ENCODE results near the gene OR14I1. TPM values are rescaled to one million over a fixed set of nuclear protein-coding genes. Genes with fewer than 3 reads are reported as not detected.
"Not testable (repeated sequence)": the region's sequence is repeated elsewhere in the genome, so short reads cannot be mapped to it uniquely, and the experiment has no call there.

OR14I1 gene
- total RNA-seq, 1 donor from 2014 or later: not detected

GRCh38 chr1:248703674-248704073, 1.1 kb upstream of the OR14I1 start:
- Mint-ChIP-seq H3K9me3 (no peaks in the 10 kb centered on the region), H3K36me3 (ENCODE audit: low read depth) (no peaks in the 10 kb centered on the region), H3K4me3 (no peak overlapping the region), H3K4me1 (no peaks in the 10 kb centered on the region), H3K27ac (no peak overlapping the region), H3K27me3 (no peaks in the 10 kb centered on the region)
- no peak for DNase-seq
- intact Hi-C loops (cut with micrococcal nuclease): no loop called here

DNA sequence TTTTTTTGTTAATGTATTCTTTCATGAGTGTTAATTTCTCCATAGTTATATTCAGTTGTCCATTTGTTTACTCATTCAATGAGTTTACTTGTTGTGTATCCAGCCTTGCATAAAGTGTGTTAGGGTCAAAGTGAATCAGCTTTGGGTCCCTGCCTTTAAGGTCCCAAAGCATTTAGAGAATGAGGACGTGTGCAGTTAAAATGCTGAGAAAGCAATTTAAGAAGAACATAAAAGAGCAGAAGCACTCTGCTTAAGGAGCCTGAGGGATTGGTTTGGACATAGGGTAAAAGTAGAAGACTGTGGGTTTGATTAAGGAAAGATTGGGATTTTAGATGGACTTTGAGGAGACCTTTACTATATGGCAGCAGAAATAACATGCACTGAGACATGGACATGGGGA, 3.5 kb downstream of the OR14I1 start:
- Mint-ChIP-seq H3K4me3 (no peak overlapping the region), H3K27me3 (no peaks in the 10 kb centered on the region), H3K4me1 (no peaks in the 10 kb centered on the region), H3K9me3 (no peaks in the 10 kb centered on the region), H3K27ac (no peak overlapping the region), H3K36me3 (ENCODE audit: low read depth) (no peaks in the 10 kb centered on the region)
- intact Hi-C loops (cut with micrococcal nuclease): no loop called here
- DNase-seq: no peak

GRCh38 chr1:248697907-248698306, 4.7 kb downstream of the OR14I1 start:
- Mint-ChIP-seq H3K4me3 (no peak overlapping the region), H3K4me1 (no peaks in the 10 kb centered on the region), H3K36me3 (ENCODE audit: low read depth) (no peaks in the 10 kb centered on the region), H3K27ac (no peak overlapping the region), H3K27me3 (no peaks in the 10 kb centered on the region), H3K9me3 (no peaks in the 10 kb centered on the region)
- intact Hi-C loops (cut with micrococcal nuclease): no loop called here
- no peak for DNase-seq

GRCh38 chr1:248696774-248697173, 5.8 kb downstream of the OR14I1 start:
- Mint-ChIP-seq H3K36me3 (ENCODE audit: low read depth) (no peaks in the 10 kb centered on the region), H3K4me1 (no peaks in the 10 kb centered on the region), H3K27ac (no peak overlapping the region), H3K9me3 (peaks cover 5% of the 10 kb centered on the region), H3K27me3 (no peaks in the 10 kb centered on the region), H3K4me3 (no peak overlapping the region)
- intact Hi-C loops (cut with micrococcal nuclease): no loop called here
- no peak for DNase-seq

DNA sequence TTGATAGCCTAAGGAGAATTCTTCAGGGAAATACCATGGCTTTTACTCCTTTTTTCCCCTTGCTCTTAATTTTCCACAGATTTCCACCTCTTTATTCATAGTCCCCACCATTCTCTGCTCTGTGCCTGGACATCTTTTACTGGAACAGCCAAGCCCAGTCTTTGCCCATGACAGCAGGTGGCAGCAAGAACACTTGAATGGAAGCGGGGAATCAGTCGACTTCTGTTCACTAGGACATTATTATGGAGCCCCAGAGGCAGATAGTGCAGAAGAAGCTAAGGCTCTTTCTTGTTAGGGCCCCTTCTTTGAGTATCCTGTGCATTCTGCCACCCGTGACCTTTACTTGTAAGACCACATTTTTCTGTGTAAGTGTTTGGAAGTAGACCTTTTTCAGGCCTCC, 6.3 kb downstream of the OR14I1 start:
- H3K27ac Mint-ChIP-seq: no peak overlapping the region
- no peaks in the 10 kb centered on the region for H3K27me3 Mint-ChIP-seq
- peaks cover 5% of the 10 kb centered on the region for H3K9me3 Mint-ChIP-seq
- no peaks in the 10 kb centered on the region for H3K36me3 Mint-ChIP-seq (ENCODE audit: low read depth)
- H3K4me1 Mint-ChIP-seq: no peaks in the 10 kb centered on the region
- intact Hi-C loops (cut with micrococcal nuclease): no loop called here
- no peak for DNase-seq
- H3K4me3 Mint-ChIP-seq: no peak overlapping the region

GRCh38 chr1:248695451-248696132, 7.0 kb downstream of the OR14I1 start:
- Mint-ChIP-seq H3K36me3 (ENCODE audit: low read depth) (no peaks in the 10 kb centered on the region), H3K27ac (no peak overlapping the region), H3K4me1 (no peaks in the 10 kb centered on the region), H3K4me3 (no peak overlapping the region), H3K27me3 (no peaks in the 10 kb centered on the region), H3K9me3 (peaks cover 5% of the 10 kb centered on the region)
- no peak for DNase-seq
- intact Hi-C loops (cut with micrococcal nuclease): no loop called here

GRCh38 chr1:248691567-248692155, 10.9 kb downstream of the OR14I1 start:
- Mint-ChIP-seq H3K27ac (no peak overlapping the region), H3K36me3 (ENCODE audit: low read depth) (no peaks in the 10 kb centered on the region), H3K27me3 (no peaks in the 10 kb centered on the region), H3K4me3 (no peak overlapping the region), H3K4me1 (peaks cover 4% of the 10 kb centered on the region), H3K9me3 (peaks cover 5% of the 10 kb centered on the region)
- intact Hi-C loops (cut with micrococcal nuclease): no loop called here
- no peak for DNase-seq

- peaks cover under 1% of the 10 kb centered on the region for H3K27me3 Mint-ChIP-seq
- H3K4me1 Mint-ChIP-seq: peaks cover 4% of the 10 kb centered on the region
- no peak overlapping the region for H3K4me3 Mint-ChIP-seq
- no peak for DNase-seq
- no peaks in the 10 kb centered on the region for H3K36me3 Mint-ChIP-seq (ENCODE audit: low read depth)
- H3K9me3 Mint-ChIP-seq: peaks cover 5% of the 10 kb centered on the region
- no peak overlapping the region for H3K27ac Mint-ChIP-seq
- intact Hi-C loops (cut with micrococcal nuclease): no loop called here
These were observed 13.9 kb downstream of the OR14I1 start for GRCh38 chr1:248688527-248689298.

DNA sequence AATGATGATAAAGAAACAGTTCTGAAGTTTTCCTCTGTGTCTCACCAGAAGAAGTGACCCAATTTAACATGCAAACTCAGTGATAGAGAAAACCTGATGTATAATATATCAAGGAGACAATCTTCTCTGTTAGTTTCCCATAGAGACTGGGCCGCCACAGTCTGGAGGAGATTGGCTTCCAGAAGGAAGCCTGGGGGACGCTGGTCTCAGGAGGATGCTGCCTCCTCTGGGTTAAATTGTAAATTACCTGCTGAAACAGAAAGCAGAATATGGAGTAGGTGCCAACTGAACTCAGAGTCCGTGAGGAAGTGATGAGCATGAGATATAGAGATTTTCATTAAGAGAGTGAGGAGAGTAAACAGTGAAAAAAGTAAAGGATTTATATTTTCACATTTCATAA, 15.8 kb downstream of the OR14I1 start:
- no peaks in the 10 kb centered on the region for H3K36me3 Mint-ChIP-seq (ENCODE audit: low read depth)
- H3K27ac Mint-ChIP-seq: no peak overlapping the region
- peaks cover 3% of the 10 kb centered on the region for H3K27me3 Mint-ChIP-seq
- H3K4me1 Mint-ChIP-seq: peaks cover 4% of the 10 kb centered on the region
- H3K9me3 Mint-ChIP-seq: no peaks in the 10 kb centered on the region
- intact Hi-C loops (cut with micrococcal nuclease): loop anchor here (1.0 kb wide), 1 partner anchor 283 kb away; no protein-coding TSS in a partner anchor
- no peak overlapping the region for H3K4me3 Mint-ChIP-seq
- DNase-seq: peak; percentile 78

DNA sequence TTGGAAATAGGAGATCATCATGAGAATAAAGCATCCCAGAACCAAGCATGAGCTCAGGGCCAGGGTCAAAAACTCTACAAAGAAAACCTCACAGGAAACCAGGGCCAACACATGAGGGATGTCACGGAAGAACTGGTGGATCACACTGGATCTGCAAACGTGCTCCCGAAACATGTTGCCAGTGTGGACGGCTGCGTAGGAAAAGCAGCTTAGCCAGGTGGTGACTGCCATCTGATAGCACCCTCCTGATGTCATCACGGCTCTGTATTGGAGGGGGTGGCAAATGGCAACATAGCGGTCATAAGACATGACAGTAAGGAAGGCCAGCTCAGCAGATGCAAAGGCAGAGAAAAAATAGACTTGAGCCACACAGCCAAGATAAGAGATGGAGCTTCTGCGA, 20.9 kb downstream of the OR14I1 start:
- no peak overlapping the region for H3K27ac Mint-ChIP-seq
- intact Hi-C loops (cut with micrococcal nuclease): no loop called here
- no peaks in the 10 kb centered on the region for H3K9me3 Mint-ChIP-seq
- no peaks in the 10 kb centered on the region for H3K36me3 Mint-ChIP-seq (ENCODE audit: low read depth)
- H3K4me1 Mint-ChIP-seq: no peaks in the 10 kb centered on the region
- no peak overlapping the region for H3K4me3 Mint-ChIP-seq
- H3K27me3 Mint-ChIP-seq: peaks cover 6% of the 10 kb centered on the region
- DNase-seq: no peak

DNA sequence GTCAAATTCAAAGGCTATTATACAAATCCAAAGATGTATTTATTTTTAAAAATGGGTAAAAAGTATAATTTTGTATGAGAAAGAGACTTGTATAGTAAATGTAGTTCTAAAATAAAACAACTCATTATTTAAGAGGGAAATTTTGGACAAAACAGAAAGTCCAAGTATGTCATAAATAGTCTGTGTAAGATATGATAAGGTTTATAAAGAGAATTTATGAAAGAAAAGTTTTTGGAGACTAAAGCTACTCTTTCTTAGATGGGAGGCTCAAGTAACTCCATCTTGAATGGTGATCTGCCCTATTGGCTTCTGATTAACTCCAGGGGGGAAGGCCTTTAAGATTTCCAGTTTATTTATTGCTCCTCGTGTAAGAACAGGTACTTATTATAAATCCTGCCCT, 32.6 kb downstream of the OR14I1 start:
- H3K4me1 Mint-ChIP-seq: no peaks in the 10 kb centered on the region
- no peak for DNase-seq
- peaks cover 3% of the 10 kb centered on the region for H3K9me3 Mint-ChIP-seq
- no peaks in the 10 kb centered on the region for H3K36me3 Mint-ChIP-seq (ENCODE audit: low read depth)
- no peaks in the 10 kb centered on the region for H3K27me3 Mint-ChIP-seq
- no peak overlapping the region for H3K27ac Mint-ChIP-seq
- intact Hi-C loops (cut with micrococcal nuclease): no loop called here
- no peak overlapping the region for H3K4me3 Mint-ChIP-seq

- DNase-seq; H3K4me1 Mint-ChIP-seq; H3K27me3 Mint-ChIP-seq; H3K27ac Mint-ChIP-seq; intact Hi-C loops (cut with micrococcal nuclease); H3K4me3 Mint-ChIP-seq; H3K9me3 Mint-ChIP-seq; H3K36me3 Mint-ChIP-seq (ENCODE audit: low read depth): not testable (repeated sequence)
These were observed 38.9 kb downstream of the OR14I1 start for GRCh38 chr1:248663453-248664328.

- DNase-seq; H3K36me3 Mint-ChIP-seq (ENCODE audit: low read depth); H3K4me1 Mint-ChIP-seq; H3K27me3 Mint-ChIP-seq; intact Hi-C loops (cut with micrococcal nuclease); H3K27ac Mint-ChIP-seq; H3K9me3 Mint-ChIP-seq; H3K4me3 Mint-ChIP-seq: not testable (repeated sequence)
These were observed 45.8 kb downstream of the OR14I1 start for GRCh38 chr1:248656797-248657196.

GRCh38 chr1:248655354-248655753, 47.2 kb downstream of the OR14I1 start, which contains the start of gene OR2T27:
Gene OR2T27 (minus strand): TSS chr1:248655528. CDS start chr1:248650884, 4,644 bp downstream.
- H3K27me3 Mint-ChIP-seq; H3K9me3 Mint-ChIP-seq; DNase-seq; intact Hi-C loops (cut with micrococcal nuclease); H3K4me1 Mint-ChIP-seq; H3K36me3 Mint-ChIP-seq (ENCODE audit: low read depth); H3K4me3 Mint-ChIP-seq; H3K27ac Mint-ChIP-seq: not testable (repeated sequence)
